HG02981 (cell line): ENCODE measurements around the gene SCFD2.
"Not testable (repeated sequence)": the region's sequence is repeated elsewhere in the genome, so short reads cannot be mapped to it uniquely, and the experiment has no call there.

ENCODE experiments used
- ATAC-seq: cut with Tn5 transposase; IDR thresholded peaks from one replicate; pipeline ENCODE4 v1.9.1; 2021; ENCODE audit warnings: mild to moderate bottlenecking, moderate library complexity; ENCODE audit not compliant: unreplicated experiment

The SCFD2 gene

DNA sequence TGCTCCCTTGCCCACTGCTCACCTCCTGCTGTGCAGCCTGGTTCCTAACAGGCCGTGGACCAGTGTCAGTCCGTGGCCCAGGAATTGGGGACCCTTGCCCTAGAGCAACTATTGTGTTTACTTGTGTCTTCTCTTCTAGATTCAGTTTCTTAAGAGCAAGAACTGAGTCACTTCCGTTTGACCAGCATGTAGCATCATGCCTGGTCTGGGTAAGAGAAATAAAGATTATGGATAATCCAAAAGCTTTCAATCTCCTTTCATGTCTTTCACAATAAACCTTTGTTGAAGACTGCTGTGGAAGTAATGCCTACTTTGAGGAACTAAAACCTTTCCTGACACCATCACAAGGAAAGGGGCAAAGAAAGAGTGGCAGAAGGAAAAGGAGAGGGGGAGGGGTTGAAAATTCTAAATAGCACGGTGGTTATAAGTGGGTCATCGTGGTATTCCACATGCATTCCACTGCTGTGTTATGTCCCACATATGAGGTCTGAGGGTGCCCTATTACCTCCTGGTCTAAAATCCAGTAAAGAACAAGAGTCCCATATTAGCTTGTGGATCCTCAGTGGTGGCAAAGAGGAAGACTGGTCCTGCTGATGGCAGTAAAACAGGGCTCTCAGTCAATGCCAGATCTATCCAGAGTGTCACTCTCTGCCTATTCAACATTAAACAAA is 370.4 kb downstream of the SCFD2 start:
- ATAC-seq, result no peak

DNA sequence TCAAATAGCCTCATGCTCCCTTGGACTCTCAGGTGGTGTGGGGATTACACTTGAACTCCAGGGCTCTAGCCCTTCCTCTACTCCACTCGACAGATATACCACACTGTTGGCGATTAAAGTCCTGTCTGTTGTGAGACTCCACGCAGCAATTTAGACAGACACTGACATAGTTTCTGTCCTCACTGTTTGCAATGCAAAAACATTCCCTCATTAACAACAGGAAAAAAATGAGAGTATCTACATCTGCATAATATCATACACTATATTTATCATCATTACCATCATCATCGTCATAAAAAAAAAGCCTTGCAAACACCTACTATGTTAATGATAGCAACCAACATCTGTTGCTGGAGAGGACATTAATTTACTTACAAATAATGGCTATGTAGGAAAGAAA is 371.3 kb downstream of the SCFD2 start:
- no peak for ATAC-seq

DNA sequence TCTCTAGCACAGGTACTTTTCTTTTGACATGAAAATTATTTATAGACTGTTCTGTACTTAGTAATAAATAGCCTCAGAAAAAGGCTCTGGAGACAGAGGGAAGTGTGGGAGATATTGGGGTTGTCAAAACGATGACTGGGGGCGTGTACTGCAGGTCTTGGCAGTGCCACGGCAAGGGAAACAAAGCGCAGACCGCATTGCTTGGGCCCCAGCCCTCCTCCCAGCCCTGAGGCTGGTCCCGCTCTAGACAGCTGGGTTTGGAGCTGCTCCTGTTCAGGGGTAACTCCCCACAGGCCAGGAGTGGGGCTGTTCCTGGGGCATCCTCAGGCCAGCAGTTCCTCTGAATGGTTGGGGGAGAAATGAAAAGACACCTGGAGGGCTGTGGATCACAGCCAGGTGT is 372.1 kb downstream of the SCFD2 start:
- ATAC-seq, result no peak

DNA sequence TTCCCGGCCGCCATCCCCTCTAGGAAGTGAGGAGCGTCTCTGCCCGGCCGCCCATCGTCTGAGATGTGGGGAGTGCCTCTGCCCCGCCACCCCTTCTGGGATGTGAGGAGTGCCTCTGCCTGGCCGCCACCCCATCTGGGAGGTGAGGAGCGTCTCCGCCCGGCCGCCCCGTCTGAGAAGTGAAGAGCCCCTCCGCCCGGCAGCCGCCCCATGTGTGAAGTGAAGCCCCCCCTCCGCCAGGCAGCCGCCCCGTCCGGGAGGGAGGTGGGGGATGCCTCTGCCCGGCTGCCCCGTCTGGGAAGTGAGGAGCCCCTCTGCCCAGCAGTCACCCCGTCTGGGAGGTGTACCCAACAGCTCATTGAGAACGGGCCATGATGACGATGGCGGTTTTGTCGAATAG is 373.3 kb downstream of the SCFD2 start:
- ATAC-seq, result not testable (repeated sequence)

DNA sequence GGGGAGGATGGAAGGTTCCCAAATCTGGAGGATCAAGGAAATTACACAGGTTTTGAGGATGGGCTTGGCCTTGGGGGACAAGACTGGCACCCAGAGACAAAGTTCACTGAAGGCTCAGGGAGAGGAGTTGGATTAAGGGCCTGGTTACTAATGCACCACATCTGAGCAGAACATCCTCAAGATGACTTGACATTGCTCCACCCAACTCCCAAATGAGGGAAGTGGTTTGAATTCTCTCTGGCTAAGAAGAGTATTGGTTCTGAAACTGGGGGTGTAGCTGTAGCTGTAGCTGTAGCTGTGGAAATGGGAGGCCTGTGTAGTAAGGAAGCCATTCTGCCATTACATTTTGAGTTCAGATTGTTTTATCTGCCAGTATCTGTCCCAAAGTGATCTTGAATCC is 374.4 kb downstream of the SCFD2 start:
- ATAC-seq, result no peak

DNA sequence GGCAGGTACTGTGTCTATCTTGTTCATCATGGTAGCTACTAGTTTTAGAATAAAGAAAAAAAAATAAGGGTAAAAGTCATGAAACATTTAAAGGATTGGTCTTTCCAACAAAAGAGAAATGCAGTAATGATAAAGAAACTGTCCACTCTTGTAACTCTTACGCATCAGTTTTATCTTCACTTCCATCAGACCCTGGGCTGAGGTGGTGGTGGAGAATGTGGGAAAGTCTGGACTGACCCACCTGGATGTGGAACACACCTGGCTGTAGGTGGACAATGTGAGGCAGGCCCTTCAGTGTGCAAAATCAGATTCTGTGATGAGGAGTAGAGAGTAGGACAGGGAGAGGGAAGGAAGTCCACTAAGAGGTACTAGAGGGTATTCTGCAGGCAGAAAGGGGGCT is 375.2 kb downstream of the SCFD2 start:
- ATAC-seq, result no peak

DNA sequence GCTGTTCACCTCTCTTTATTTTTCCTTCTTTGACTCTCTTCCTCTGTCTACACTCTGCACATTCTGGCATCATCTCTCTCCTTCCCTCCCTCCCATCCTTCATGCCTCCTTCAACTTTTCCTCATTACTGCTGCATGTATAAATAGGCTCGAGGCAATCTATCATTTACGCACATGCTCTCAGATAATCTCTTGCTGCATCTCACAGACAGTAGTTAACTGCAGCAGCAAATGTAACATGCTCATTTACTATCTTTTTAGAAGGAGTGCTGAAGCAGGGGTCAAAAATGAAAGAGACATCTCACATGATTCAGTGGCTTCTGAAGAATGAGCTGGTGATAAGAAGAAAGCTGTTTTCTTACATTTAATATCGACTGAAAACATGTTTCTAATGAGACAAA is 376.0 kb downstream of the SCFD2 start:
- ATAC-seq, result no peak

DNA sequence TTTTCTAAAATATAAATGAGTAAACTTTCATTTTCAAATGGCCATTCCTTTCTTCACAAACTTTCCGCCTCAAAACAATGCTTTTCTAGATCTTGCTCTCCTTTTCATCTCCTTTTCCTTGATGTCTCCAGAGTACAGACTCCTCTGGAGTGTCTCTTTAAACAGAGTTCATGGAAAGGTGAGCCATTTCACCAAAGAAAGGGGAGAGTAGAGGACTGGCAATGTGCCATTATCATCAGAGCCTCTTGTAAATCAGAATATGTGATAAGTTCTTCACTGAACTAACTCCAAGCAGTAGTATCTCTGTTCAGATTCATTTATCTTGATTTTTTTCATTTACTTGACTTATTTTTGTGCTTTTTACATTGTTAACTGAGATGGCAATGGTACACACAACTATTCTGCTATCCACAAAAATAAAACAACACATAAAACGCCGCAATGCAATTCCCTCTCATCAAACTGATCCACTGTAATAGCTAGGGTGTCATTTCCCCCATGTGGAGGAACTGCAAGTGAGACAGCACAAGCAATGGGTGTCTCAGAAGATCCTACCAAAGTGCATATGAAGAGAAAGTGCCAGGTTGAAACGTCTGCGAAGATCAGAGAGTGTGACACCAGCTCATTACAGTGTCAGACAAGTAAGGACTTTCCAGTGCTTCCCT is 378.3 kb downstream of the SCFD2 start:
- no peak for ATAC-seq

DNA sequence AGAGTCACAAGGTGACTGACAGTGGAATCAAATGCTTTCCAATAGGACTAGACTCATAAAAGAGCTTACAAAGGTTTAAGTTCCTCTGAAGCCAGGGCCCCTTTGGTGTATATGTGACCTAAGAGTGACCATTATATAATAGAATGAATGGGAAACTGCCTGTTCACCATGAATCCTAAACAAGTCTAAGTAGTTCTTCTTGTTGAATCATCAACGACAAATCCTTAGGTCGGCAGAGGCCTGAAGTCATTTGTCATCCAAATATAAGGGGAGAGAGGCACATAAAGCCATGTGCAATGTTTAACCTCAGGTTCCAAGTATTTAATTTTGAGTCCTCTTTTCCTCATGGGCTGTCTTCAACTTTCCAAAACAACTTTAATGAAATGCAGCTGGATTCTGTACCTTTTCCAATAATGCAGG is 381.4 kb downstream of the SCFD2 start:
- no peak for ATAC-seq

DNA sequence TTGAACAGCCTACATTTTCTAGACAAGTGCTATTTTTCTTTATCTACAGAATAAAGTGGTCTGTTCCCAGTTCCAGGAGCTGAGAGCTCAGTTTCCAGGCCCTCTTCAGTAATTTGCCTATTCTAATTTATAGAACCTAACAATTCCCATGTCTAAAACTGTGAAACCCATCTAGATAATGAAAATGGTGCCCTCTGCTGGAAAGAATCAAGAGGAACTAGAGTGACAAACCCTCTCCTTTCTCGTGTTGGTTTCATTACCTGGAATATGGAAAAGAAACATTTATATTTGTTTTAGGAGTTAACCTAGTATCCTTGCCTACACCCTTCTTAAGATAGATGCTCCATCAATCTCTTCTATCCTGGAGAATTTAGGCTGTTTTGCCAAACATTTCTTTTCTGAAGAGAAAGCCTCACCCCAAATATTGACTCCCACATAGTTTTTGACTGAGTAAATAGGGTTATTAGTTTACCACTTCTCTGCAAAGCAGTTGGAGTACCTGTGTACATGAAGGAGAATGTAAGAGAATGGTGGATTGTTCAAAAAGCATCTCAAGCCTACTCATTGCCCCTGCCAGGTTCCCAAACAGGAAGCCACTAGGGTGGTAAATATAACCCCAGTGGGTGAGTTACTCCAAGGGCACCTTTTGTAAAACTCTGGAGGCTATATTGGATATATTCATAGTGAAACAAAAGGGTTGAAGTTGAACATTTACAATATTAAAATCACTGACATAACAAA is 382.1 kb downstream of the SCFD2 start:
- peak; percentile 44 for ATAC-seq

DNA sequence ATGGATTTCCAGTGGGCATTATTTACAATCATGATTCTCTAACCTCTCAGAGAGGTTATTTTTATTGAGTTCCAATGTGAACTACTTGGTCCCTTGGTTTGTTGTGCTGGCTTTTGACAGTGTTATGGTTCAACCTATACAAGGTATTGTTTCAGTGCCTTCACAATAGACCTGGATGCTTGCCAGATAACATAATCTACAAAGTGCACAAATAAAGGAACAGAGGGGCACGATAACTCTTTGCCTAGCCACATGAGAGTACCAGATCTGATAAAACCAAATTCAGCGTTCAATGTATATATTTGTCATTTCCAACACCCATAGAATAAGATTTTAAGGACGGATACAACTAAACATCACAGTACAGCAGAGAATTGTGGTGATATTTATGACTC is 382.9 kb downstream of the SCFD2 start:
- no peak for ATAC-seq

DNA sequence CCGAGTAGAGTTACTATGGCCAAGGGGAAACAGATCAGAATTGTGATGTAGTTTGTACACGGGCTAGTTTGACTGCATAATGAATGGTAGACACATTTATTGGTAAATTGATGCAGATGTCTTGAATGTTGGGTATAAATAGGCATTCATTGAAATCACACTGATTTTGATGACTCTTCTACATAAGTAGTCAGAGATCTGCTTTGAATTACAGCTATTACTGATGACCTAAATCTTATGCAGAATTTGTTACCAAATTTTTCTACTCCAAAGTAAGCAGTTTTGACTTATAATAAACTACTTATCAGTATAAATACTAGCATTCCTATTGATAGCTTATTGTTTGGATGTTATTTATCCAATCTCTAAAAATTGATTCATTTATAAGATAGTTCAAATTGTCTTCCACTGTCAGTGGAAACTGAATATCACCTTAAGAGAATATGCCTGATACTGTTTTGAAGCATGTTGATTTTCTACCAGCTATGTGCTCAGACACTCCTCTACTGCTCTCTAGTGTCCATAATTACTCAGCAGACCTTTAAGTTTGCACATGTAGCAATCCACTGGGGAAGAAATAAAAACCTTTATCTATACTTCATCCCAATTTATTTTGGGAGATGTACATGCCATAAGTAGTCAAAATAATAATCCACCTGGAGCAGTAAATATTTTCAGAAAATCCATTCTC is 383.5 kb downstream of the SCFD2 start:
- no peak for ATAC-seq

DNA sequence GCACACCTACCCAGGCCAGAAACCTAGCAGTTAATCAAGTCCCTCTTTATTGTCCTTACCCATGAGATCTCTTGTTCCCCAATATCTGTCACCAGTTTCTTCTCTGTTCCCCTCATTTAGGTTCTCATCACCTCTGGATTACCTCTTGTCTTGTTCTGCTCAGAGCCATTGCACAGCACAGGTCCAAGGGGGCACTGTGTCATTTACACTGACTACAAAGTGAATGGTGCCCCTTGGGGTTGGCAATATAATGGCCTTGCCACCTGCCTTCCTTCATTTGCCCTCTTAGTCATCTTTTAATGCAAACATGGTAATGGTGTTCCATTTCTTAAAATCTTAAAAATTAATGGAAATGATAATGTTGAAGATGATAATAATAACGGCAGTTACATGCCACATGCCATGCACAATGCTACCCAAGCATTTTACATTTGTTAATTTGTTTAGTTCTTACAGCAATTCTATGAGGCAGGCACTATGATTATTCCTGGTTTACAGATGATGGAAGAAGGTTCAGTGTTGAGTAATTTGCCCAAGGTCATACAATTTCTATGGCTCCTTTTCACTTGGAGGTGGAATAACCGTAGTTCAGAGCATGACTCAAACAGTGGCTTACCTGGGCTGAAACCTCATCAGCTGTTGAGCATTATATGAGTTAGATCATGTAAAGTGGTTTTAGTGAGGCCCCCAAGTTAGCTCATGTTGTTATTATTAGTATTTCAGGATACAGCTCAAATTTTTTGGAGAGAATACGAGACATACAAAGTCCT is 385.9 kb downstream of the SCFD2 start:
- no peak for ATAC-seq

DNA sequence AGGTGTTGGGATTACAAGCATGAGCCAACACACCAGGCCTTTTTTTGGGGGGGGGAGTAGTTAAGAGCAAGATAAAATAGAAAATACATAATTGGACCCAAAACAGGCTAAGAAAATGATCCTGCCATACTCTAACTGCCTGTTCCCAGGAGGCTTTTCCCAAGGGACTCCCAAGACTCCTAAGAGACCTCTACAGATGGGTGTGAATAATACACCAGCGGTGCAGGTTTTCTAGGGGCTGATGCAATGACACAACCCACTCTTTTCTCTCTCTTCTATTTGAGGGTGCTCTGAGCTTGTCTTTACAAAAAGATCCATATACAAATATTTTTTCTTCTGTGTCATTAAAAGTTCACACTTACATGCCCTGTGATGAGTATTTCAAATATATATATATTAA is 386.8 kb downstream of the SCFD2 start:
- no peak for ATAC-seq

DNA sequence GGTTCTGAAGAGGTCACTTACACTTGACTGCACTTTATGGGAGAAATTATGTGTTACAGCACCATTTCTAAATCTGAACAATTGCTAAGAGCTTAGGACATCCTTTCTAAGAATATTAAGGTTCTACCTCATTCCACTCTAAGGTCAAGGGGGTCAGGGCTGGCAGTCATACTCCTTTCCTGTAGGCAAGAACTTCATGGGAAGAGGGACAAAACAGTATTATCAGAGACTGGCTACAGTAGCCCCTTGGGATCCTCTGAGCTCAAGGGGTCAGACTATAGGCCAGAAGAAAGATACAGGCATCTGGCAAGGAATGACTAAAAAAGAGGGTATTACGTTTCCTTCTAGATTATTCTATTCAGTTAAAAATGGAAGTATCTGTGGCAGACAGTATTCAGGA is 388.6 kb downstream of the SCFD2 start:
- no peak for ATAC-seq

DNA sequence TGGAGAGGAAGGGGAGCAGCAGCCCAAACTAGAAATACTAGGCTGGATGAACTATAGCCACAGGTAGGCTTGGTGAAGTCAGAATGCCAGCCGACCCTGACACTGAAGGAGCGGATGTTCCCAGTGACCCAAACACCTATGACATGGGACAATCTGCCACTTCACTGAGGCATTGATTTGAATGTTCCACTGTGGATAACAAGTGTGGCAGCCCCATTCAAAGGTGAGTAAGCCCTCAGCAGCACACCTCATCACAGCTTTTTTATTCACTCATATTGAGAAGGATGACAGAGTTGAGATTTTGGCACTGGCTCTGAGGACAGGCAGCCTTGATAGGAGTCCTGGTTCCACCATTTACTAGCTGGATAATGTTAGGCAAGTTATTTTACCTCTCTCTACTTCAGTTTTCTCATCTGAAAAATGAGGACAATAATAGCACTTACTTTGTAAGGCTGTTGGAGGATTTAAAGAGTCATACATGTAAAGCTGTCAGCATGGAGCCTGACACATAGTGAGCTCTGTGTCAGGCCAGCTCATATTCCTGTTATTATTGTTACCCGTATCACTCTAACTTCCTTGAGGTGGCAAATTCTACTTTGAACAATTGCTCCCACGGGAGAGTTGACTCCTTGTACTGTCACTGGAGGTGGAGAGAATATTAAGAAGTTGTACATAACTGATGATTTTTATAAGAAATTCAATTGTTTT is 389.2 kb downstream of the SCFD2 start:
- ATAC-seq, result no peak

DNA sequence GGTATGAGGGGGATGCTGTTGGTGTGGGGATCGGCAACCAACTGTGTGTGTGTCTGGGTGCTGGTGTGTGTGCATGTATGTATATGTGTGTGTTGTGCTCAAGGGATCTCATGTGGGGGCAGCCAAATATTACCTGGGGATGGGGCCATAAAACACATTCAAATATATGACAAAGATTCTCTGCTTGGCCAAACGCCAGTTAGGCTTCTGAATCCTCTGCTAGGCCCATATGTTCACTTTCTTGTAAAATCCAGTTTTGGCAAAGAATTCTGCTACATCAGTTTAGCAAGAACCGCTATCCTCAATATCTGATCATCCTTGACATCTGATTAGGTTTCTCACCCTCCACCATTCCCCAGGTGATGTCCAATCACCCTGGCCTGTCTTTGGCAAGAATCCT is 397.2 kb downstream of the SCFD2 start:
- no peak for ATAC-seq

DNA sequence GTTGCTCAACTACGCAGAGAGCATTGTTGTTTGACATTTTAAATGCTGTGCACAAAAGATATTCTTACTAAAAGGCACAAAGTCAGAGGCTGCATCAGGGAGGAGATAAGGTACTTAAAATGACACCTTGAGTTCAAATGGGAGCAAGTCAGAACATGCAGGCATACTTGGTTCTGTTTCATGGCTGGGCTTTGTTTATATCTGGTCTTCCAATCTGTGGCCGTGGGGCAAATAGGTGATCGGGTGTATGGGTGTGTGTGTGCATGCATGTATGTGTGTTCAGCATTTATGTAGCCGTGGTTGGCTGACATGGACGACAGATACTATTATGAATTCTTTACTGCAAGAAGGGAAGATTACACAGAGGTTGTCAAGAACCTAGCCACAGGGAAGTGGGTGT is 397.6 kb downstream of the SCFD2 start:
- ATAC-seq, result no peak

DNA sequence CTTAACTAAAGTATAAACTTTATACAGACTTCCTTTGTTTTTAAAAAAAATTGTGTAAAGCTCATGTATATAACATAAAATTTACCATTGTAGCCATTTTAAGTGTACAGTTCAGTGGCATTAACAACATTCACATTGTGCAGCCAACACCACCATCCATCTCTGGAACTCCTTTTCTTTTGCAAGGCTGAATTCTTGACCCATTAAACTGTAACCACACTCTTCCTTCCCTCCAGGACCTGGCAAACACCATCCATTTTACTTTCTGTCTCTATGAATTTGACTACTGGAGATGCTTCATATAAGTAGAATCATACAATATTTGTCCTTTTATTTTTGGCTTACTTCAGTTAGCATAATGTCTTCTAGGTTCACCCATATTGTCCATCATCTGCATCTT is 399.1 kb downstream of the SCFD2 start:
- ATAC-seq, result no peak

DNA sequence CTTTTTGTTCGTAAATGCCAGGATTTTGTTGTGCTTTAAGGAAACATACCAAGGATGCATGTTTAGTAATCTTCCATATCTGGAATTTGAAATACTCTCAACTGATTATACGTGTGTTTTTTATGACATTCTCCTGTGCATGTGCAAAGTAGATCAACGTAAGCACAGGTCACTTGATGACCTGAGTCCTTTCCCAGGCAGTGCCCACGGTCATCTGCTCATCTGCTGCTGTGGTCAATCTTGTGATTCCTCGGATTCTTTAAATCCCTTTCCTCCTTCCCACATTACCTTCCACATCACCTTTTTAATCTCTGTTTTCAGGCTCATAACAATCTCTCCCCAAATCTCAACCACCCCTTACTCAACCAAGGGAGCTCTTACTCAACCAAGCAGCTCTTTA is 399.7 kb downstream of the SCFD2 start:
- ATAC-seq, result no peak
